Astrocyte of the spinal cord (primary cell): Measurements from ENCODE around the gene ITGAV.

Source experiments
- DNase-seq: peaks from one replicate; pipeline ENCODE4 v3.0.0; 2011; ENCODE audit warnings: low read depth, low spot score
- H3K4me3 ChIP-seq: 2 replicates; pipeline ENCODE4 v1.5.1; 2011; ENCODE audit warnings: low read depth, mild to moderate bottlenecking, low read length, moderate library complexity
- in situ Hi-C: cut with HindIII; loops from 2 replicates; pipeline ENCODE4 v1.10.0; 2017; ENCODE audit warnings: low sequenced_read_pairs
- TF ChIP-seq, protein P1 (sequence below): IDR thresholded peaks from 2 replicates; pipeline ENCODE4 v1.5.1; 2012; ENCODE audit warnings: low read depth, mild to moderate bottlenecking, low read length, inconsistent platforms

Gene ITGAV

DNA sequence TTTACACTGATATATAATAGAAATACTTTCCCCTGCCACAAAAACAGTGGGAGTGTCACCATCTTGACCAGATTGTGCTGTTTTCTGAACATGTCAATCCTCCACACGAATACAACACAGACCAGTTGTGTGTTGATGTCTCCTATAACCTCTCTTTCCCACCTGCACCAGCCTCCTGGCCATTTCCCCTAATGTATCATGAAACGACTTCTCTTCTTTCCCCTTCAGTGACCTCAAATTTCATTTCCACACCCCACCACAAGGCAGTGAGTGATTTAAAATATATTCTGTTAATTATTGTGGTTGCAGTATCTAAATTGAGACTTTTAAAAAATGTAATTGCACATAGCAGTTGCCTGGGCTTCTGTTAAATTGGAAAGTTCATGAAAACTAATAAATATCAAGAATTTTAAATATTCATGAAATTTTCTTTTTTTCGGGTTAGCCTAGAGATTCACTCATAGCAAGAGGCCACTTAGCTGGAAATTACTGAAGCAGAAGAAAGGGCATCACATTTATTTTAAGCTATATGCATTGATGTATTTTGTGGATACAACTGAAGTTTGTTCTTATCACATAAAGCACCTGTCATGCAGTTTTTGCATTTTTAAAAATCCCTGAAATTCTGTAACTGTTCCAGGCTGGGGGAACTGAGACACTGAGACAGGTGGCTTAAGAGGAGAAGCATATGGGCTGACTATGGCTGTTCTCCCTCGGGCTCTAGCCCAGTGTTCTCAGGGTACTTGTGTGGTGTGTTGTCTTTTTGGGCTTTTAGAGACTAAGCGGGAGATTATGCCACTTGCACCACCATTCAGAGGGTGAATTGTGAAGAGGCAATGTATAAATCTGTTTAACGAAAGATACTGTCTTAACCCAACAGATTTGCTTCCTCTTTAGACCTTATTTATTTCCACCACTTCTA is 119.9 kb downstream of the ITGAV start:
- no peak for DNase-seq
- no peak overlapping the region for H3K4me3 ChIP-seq
- in situ Hi-C loops: no loop called here
- TF ChIP-seq, protein P1, sequence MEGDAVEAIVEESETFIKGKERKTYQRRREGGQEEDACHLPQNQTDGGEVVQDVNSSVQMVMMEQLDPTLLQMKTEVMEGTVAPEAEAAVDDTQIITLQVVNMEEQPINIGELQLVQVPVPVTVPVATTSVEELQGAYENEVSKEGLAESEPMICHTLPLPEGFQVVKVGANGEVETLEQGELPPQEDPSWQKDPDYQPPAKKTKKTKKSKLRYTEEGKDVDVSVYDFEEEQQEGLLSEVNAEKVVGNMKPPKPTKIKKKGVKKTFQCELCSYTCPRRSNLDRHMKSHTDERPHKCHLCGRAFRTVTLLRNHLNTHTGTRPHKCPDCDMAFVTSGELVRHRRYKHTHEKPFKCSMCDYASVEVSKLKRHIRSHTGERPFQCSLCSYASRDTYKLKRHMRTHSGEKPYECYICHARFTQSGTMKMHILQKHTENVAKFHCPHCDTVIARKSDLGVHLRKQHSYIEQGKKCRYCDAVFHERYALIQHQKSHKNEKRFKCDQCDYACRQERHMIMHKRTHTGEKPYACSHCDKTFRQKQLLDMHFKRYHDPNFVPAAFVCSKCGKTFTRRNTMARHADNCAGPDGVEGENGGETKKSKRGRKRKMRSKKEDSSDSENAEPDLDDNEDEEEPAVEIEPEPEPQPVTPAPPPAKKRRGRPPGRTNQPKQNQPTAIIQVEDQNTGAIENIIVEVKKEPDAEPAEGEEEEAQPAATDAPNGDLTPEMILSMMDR: no peak

DNA sequence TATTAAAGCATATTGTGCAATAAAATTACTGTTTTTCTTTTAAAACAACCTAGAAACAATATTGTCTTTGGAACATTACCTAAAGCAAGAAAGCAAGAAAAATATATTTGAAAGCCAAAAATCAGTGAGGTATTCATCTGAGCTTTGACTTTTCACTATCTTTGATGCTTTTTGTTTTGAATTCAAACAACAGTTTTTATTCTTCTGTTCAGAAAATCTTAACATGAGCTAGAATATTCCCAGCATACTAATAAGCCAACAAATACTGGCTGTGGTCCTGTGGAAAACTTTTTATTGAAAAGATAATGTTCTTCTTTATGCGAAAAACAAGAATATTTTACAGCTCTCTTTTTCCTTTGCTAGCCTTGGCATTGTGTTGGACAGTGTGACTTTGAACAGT is 123.8 kb downstream of the ITGAV start:
- no peak overlapping the region for H3K4me3 ChIP-seq
- peak; percentile 27 for DNase-seq
- in situ Hi-C loops: no loop called here
- TF ChIP-seq, protein P1: no peak

DNA sequence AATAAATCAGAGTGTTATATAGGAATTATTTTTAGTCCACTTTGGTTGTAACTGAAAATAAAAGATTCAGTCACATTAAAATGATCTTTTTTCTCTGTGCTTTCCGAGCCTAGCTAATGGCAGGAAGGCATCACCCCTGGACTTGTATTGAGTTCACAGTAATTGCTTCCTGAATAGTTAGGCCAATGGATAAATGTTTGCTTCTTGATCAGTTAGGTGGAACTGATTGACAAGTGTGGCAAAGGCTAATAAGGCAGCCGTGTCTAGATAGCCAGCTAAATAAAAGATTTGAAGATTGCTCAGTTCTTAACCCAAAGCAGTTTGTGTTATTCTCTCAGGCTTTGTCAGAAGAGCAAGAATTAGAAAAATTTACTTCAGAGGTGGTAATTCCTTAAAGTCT is 124.8 kb downstream of the ITGAV start:
- DNase-seq: no peak
- in situ Hi-C loops: no loop called here
- no peak overlapping the region for H3K4me3 ChIP-seq
- TF ChIP-seq, protein P1: no peak

DNA sequence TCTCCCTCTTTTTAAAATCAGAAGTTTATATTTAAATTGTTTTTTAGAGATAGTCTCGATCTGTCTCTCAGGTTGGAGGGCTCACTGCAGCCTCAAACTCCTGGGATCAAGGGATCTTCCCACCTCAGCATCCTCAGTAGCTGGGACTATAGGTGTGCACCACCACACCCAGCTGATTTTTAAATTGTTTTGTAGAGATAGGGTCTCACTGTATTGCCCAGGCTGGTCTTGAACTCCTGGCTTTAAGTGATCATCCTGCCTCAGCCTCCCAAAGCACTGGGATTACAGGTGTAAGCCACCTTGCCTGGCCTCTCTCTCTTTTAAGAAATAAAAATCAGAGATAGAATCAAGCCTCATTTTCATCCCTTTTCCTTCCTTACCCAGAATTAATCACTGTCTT is 126.1 kb downstream of the ITGAV start:
- H3K4me3 ChIP-seq: no peak overlapping the region
- in situ Hi-C loops: no loop called here
- no peak for DNase-seq
- TF ChIP-seq, protein P1: no peak

DNA sequence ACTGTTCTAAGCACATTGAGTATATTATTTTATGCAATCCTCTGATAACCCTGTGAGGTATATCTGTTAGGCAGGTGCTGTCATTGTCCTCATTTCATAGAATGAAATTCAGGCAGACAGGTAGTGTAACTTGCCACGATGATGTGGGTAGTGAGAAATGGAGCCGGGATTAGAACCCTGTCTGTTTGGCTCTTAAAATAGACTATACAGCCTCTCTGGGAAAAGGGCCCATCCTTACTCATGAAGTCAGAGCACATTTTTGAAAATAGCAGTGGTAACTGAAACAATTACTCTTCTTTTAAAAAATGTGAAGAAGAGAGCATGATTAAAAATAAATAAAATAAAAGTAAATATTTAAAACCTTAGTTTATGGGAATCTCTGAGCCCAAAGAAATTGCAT is 127.0 kb downstream of the ITGAV start:
- no peak for DNase-seq
- H3K4me3 ChIP-seq: no peak overlapping the region
- TF ChIP-seq, protein P1: no peak
- in situ Hi-C loops: no loop called here

DNA sequence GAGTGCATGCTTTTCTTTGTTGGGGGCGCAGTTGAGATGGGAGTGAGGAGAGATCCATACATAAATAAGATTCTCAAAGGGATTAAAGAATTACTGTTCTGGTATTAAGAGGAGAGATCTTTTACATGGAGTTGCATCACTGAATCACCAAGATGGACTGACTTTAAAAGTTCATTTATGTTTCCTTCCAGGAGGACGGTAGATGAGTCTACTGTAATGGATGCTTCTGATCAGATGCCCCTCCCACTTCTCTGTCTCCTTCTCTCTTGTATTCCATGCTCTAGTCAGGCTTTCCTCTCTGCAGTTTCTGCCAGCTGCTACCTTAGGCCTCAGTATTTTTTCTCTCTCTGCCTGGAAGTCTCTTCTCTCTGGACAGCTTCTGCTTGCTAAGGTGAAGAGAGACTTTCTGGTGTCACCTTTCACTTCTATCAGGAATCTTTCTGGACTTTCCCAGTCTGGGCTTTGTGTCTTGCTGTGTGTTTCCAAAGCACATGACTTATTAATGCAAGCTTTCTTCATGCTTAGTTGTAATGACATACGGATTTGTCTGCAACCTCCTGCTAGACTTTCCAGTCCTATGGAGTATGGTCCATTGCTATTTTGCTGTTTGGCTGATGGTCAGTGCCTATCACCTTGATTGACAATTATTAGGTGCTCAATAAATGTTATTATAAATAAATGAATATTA is 127.6 kb downstream of the ITGAV start:
- in situ Hi-C loops: no loop called here
- no peak overlapping the region for H3K4me3 ChIP-seq
- TF ChIP-seq, protein P1: no peak
- peak; percentile 9 for DNase-seq
